Sigmoid colon (tissue), 4 donors: Measurements from ENCODE around the gene ARID3B.

Experiments
- POLR2A ChIP-seq, 2 donors: fragments of 450-650 bp; IDR thresholded peaks; one replicate each; pipeline ENCODE4 v1.6.1; 2016; ENCODE audit warnings: antibody characterized with exemption in 2 of 2, mild to moderate bottlenecking in 2 of 2, moderate library complexity in 2 of 2
- POLR2AphosphoS5 ChIP-seq, 4 donors: sonication (generic); formaldehyde crosslinking; IDR thresholded peaks; one replicate each; pipeline ENCODE4 v1.6.1; 2017; ENCODE audit warnings: antibody characterized with exemption in 4 of 4
- TF ChIP-seq, protein P1 (sequence below), 4 experiments: fragments of 450-650 bp in 3 of 4; fragments of 200-600 bp in 1 of 4; IDR thresholded peaks; one replicate each; pipeline ENCODE4 v1.5.1; 2016 to 2019; ENCODE audit warnings: antibody characterized with exemption in 4 of 4, mild to moderate bottlenecking in 3 of 4, moderate library complexity in 2 of 4

DNA sequence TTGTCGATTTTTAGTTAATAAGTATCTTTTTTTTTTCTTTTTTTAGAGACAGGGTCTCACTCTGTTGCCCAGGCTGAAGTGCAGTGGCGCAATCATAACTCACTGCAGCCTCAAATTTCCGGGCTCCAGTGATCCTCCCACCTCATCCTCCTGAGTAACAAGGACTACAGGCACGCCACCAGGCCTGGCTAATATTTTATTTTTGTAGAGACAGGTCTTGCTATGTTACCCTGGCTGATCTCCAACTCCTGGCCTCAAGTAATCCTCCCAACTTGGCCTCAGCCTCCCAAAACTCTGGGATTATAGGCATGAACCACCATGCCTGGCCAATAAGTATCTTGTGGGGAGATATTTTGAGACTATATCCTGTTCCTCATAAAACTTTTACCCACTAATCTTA lies 29.4 kb upstream of the ARID3B start:
- TF ChIP-seq, protein P1, sequence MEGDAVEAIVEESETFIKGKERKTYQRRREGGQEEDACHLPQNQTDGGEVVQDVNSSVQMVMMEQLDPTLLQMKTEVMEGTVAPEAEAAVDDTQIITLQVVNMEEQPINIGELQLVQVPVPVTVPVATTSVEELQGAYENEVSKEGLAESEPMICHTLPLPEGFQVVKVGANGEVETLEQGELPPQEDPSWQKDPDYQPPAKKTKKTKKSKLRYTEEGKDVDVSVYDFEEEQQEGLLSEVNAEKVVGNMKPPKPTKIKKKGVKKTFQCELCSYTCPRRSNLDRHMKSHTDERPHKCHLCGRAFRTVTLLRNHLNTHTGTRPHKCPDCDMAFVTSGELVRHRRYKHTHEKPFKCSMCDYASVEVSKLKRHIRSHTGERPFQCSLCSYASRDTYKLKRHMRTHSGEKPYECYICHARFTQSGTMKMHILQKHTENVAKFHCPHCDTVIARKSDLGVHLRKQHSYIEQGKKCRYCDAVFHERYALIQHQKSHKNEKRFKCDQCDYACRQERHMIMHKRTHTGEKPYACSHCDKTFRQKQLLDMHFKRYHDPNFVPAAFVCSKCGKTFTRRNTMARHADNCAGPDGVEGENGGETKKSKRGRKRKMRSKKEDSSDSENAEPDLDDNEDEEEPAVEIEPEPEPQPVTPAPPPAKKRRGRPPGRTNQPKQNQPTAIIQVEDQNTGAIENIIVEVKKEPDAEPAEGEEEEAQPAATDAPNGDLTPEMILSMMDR (IDR thresholded peaks at IDR 0.05) = no peak
- TF ChIP-seq POLR2A (IDR thresholded peaks at IDR 0.05) (no peak), POLR2AphosphoS5 (IDR thresholded peaks at IDR 0.05) (no peak)
